Stomach (tissue), 9 donors: Measurements from ENCODE around the gene C8A. TPM values are rescaled to one million over a fixed set of nuclear protein-coding genes. Genes with fewer than 3 reads are reported as not detected.

Source experiments
- DNase-seq, 2 donors: peaks; one replicate each; pipeline versions ENCODE4 v3.0.0 to v3.0.0-alpha.2; 2013 to 2019
- H3K27ac ChIP-seq, 5 donors: fragments of 200-600 bp in 4 of 5; sonication (generic) in 4 of 5; one replicate each; pipeline ENCODE4 v1.5.1; 2013 to 2019; ENCODE audit warnings: mild to moderate bottlenecking in 1 of 5, moderate library complexity in 1 of 5
- H3K27me3 ChIP-seq, 3 donors: fragments of 200-600 bp; sonication (generic); one replicate each; pipeline ENCODE4 v1.5.1; 2017 to 2019; ENCODE audit warnings: mixed run types in 1 of 3
- H3K36me3 ChIP-seq, 4 donors: fragments of 200-600 bp; sonication (generic); 1 replicate in 3 of 4; 2 replicates in 1 of 4; pipeline ENCODE4 v1.5.1; 2016 to 2019
- H3K4me1 ChIP-seq, 4 donors: fragments of 200-600 bp; sonication (generic); one replicate each; pipeline ENCODE4 v1.5.1; 2016 to 2019
- H3K4me3 ChIP-seq, 4 donors: fragments of 200-600 bp; sonication (generic) in 3 of 4; one replicate each; pipeline ENCODE4 v1.5.1; 2016 to 2019; ENCODE audit warnings: mild to moderate bottlenecking in 1 of 4
- H3K9me3 ChIP-seq, 4 donors: fragments of 200-600 bp; sonication (generic); one replicate each; pipeline ENCODE4 v1.5.1; 2016 to 2019
- EP300 ChIP-seq: sonication (generic); formaldehyde crosslinking; IDR thresholded peaks from one replicate; pipeline ENCODE4 v1.6.1; 2017; ENCODE audit warnings: antibody characterized with exemption
- POLR2A ChIP-seq, 4 donors: fragments of 450-650 bp; IDR thresholded peaks; one replicate each; pipeline ENCODE4 v1.6.1; 2016; ENCODE audit warnings: antibody characterized with exemption in 4 of 4, control low read depth in 2 of 4, mild to moderate bottlenecking in 1 of 4, moderate library complexity in 1 of 4
- POLR2AphosphoS5 ChIP-seq, 3 donors: sonication (generic); formaldehyde crosslinking; IDR thresholded peaks; one replicate each; pipeline ENCODE4 v1.6.1; 2016; ENCODE audit warnings: antibody characterized with exemption in 3 of 3
- WGBS, 5 donors: extraction: QIAGEN DNeasy Blood & Tissue Kit in 3 of 5; methylation state at CpG; one replicate each; pipeline versions ENCODE4 v1.1.5 to v1.1.7; 2013 to 2018; 5-methylcytosine and 5-hydroxymethylcytosine counted together
- intact Hi-C: fragments of 100-400 bp; cut with DNase I; formaldehyde crosslinking; loops from one replicate; pipeline ENCODE4 v1.15.1; 2023; ENCODE audit warnings: low total_unique reads
- polyA plus RNA-seq, 3 donors: library from polyadenylated mRNA; stranded (reverse); fragments of 200-250 nt; gene quantifications; one replicate each; pipeline ENCODE4 v1.2.3, GENCODE V29; 2013
- total RNA-seq, 5 donors: library from RNA; depleted of rRNA; stranded (reverse); fragments of >200 nt; gene quantifications; one replicate each; pipeline versions ENCODE4 v1.1.0 to v1.2.3, GENCODE V29; 2014 to 2016
- TF ChIP-seq, protein P1 (sequence below), 7 experiments: fragments of 450-650 bp in 4 of 7; fragments of 200-600 bp in 3 of 7; sonication (generic) in 3 of 7; IDR thresholded peaks; one replicate each; pipeline ENCODE4 v1.5.1; 2016 to 2019; ENCODE audit warnings: antibody characterized with exemption in 7 of 7, control low read depth in 2 of 7, mild to moderate bottlenecking in 1 of 7
- donor health status: healthy with polysubstance abuse.
- donor health status: Bipolar disorder and iron deficiency.
- donor health status: healthy.

Gene C8A
- total and polyA plus RNA-seq, 8 donors: 0.25 to 0.38 TPM; not detected in 6

DNA sequence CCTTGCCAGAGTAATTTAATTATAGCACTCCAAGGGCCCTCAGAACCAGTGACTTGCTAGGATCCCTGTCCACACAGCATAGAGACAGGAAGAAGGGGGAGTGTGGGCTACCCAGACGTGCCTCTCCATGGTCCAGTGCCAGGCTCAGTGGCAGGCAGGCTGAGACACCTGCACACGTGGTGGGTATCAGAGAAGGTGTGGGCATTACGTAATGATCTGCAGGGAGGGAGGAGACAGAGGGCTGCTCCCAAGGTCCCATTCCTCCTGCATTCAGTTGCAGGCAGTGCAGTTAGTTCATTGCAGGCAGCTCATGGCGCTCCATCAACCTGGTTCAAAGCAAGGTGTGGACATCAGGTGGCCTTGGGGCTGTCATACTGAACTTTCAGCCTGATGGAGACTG is 61.4 kb downstream of the C8A start:
- Histone ChIP-seq H3K4me1 (peaks cover 0 to 28% (median 18%) of the 10 kb centered on the region in 4 donors), H3K9me3 (no peaks in the 10 kb centered on the region), H3K4me3 (no peak overlapping the region), H3K36me3 (no peaks in the 10 kb centered on the region), H3K27ac (no peak overlapping the region), H3K27me3 (no peaks in the 10 kb centered on the region)
- DNase-seq: peak in 1 of 2 donors; percentile 66
- TF ChIP-seq, protein P1, sequence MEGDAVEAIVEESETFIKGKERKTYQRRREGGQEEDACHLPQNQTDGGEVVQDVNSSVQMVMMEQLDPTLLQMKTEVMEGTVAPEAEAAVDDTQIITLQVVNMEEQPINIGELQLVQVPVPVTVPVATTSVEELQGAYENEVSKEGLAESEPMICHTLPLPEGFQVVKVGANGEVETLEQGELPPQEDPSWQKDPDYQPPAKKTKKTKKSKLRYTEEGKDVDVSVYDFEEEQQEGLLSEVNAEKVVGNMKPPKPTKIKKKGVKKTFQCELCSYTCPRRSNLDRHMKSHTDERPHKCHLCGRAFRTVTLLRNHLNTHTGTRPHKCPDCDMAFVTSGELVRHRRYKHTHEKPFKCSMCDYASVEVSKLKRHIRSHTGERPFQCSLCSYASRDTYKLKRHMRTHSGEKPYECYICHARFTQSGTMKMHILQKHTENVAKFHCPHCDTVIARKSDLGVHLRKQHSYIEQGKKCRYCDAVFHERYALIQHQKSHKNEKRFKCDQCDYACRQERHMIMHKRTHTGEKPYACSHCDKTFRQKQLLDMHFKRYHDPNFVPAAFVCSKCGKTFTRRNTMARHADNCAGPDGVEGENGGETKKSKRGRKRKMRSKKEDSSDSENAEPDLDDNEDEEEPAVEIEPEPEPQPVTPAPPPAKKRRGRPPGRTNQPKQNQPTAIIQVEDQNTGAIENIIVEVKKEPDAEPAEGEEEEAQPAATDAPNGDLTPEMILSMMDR (IDR thresholded peaks at IDR 0.05): no peak
- TF ChIP-seq EP300 (no peak), POLR2AphosphoS5 (IDR thresholded peaks at IDR 0.05) (no peak), POLR2A (IDR thresholded peaks at IDR 0.05) (no peak)
- intact Hi-C loops: no loop called here
- 39 to 63% (median 46%) methylated on average over 4 of the region's 4 CpGs for WGBS, 5 donors

DNA sequence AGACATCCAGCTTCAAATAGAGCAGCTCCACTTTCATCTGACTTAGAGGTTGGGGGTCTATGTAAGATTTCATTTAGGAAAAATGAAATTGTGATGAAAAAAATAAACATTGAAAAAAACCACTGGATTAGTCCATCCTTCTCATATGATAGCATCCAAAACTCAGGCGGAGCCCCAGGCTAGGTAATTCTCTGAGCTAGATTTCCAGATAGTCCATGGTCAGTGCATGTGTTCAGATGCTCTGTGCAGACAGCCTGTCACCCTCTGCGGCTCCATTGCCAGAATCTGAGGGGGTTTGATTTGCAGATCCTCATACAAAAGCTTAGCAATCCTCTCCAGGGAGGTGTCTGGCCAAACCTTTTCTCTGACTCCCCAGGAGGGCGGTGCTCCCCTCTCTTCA is 62.0 kb downstream of the C8A start:
- no peaks in the 10 kb centered on the region for H3K36me3 ChIP-seq
- intact Hi-C loops: no loop called here
- H3K9me3 ChIP-seq: no peaks in the 10 kb centered on the region
- no peaks in the 10 kb centered on the region for H3K27me3 ChIP-seq
- WGBS, 5 donors: 87 to 95% (median 92%) methylated on average over 3 of the region's 3 CpGs
- H3K4me1 ChIP-seq: peaks cover 0 to 21% (median 11%) of the 10 kb centered on the region in 4 donors
- no peak overlapping the region for H3K27ac ChIP-seq
- DNase-seq: no peak
- TF ChIP-seq POLR2AphosphoS5 (IDR thresholded peaks at IDR 0.05): no peak
- TF ChIP-seq, protein P1 (IDR thresholded peaks at IDR 0.05): no peak
- no peak for TF ChIP-seq EP300
- TF ChIP-seq POLR2A (IDR thresholded peaks at IDR 0.05): no peak
- H3K4me3 ChIP-seq: no peak overlapping the region

DNA sequence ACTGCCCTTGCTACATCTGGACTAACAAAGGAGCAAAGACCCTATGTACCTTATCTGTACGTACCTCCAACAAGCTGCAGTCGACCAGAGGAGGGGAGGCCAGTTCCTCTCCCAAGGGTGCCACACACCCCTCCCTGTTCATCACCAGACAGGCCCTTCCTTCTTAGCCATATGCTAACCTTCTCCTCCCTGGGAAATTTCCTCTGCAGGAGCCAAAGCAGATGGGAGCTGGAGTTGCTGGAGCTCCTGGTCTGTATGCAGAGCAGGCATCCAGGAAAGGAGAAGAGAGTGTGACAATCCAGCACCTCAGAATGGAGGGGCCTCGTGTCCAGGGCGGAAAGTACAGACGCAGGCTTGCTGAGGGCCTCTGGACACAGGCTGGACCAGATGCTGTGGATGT is 62.8 kb downstream of the C8A start:
- TF ChIP-seq POLR2AphosphoS5 (IDR thresholded peaks at IDR 0.05) (no peak), POLR2A (IDR thresholded peaks at IDR 0.05) (no peak), EP300 (no peak)
- TF ChIP-seq, protein P1 (IDR thresholded peaks at IDR 0.05): no peak
- no peak for DNase-seq
- 74 to 88% (median 79%) methylated on average over 5 of the region's 5 CpGs for WGBS, 5 donors
- intact Hi-C loops: no loop called here
- Histone ChIP-seq H3K36me3 (no peaks in the 10 kb centered on the region), H3K9me3 (no peaks in the 10 kb centered on the region), H3K4me1 (peaks cover 0 to 19% (median 9%) of the 10 kb centered on the region in 4 donors), H3K27ac (no peak overlapping the region), H3K27me3 (no peaks in the 10 kb centered on the region), H3K4me3 (no peak overlapping the region)

DNA sequence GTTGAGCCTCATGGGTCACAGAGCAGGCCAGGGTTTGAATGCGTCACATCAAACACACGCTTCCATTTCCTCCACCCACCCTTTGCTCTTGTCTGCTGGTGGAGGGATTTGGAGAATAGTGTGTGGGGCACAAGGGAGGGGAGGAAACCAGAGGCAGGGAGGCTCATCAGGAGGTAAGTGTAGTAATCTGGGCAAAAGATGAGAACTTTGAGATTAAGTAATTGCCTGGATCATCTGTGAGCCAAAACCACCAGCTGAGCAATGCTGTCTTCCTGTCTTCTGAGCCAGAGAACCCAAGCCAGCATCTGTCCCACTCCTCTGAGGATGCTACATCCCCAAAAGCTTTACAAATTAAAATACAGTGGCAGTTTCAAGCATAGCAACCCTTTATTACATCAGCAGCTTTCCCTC is 66.0 kb downstream of the C8A start:
- Histone ChIP-seq H3K4me3 (no peak overlapping the region), H3K36me3 (no peaks in the 10 kb centered on the region), H3K4me1 (peaks cover 0 to 17% (median 9%) of the 10 kb centered on the region in 4 donors), H3K27me3 (no peaks in the 10 kb centered on the region), H3K9me3 (no peaks in the 10 kb centered on the region), H3K27ac (no peak overlapping the region)
- DNase-seq: peak in 1 of 2 donors; percentile 20
- intact Hi-C loops: no loop called here
- TF ChIP-seq POLR2AphosphoS5 (IDR thresholded peaks at IDR 0.05): no peak
- TF ChIP-seq, protein P1 (IDR thresholded peaks at IDR 0.05): no peak
- no peak for TF ChIP-seq EP300
- TF ChIP-seq POLR2A (IDR thresholded peaks at IDR 0.05): no peak
- 75 to 86% (median 76%) methylated on average over 2 of the region's 2 CpGs for WGBS, 5 donors
